ENCODE measurements around the gene HOPX. TPM values are rescaled to one million over a fixed set of nuclear protein-coding genes. Genes with fewer than 3 reads are reported as not detected.
A peak's percentile ranks its signal among the peaks of the same experiment; 100 is the strongest.
"Not testable (repeated sequence)": the region's sequence is repeated elsewhere in the genome, so short reads cannot be mapped to it uniquely, and the experiment has no call there.

The HOPX gene
- total RNA-seq = 1 to 10 TPM; 5.3 to 6.6 (median 5.7) TPM

DNA sequence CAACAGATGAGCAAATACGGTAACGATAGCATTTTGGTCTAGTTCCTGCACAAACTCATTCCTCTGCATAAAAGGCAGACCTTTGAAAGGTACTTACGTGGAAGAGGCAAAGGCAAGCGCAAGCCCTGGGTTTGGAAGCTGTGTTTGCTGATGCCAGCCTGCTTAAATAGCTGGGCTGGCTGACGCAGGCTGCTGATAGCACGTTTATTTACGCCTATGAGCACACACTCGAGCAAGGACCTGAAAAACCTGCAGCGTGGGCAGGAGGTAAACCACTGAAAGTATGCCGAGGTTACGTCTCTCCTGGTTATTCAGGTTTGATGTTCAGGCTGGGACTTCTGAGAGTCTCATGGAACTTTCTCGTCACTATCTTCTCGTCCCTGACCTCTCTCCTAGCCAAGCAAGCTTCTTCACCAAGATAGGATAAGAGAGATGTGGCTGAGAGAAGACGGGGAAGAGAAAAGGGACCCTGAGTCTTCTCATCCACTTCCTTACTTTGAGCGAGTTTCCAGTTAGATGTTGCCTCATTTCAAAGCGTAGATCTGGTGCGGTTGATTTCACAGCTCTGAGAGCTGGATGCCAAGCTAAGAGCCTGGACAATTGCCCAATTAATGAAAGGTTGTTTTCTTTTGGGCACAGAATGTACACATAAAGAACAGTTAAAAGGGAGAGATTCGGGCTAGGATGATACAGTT, at the start of gene HOPX:
HOPX (minus strand) TSS at position 139 of the 695 bp plus-strand sequence. CDS start 23,480 bp downstream, outside the sequence.
- intact Hi-C loops (cut with DNase I; ENCODE audit: low total_unique reads) (no loop called here), in situ Hi-C loops (cut with MboI; ENCODE audit: low sequenced_read_pairs in 4 of 4) (loop anchor here in 1 of 4 donors (25.0 kb wide), 1 partner anchor 106 kb away; no protein-coding TSS in a partner anchor)
- Histone ChIP-seq H3K4me3 (peak within 1 kb of the TSS in 1 of 4 donors; percentile 16), H3K36me3 (no peaks in the 10 kb centered on the region), H3K4me1 (peaks cover 7 to 8% of the 10 kb centered on the region in 2 donors), H3K27ac (no peak within 1 kb of the TSS), H3K9me3 (no peaks in the 10 kb centered on the region), H3K27me3 (peaks cover 0 to 37% (median 10%) of the 10 kb centered on the region in 3 donors)
- TF ChIP-seq POLR2A (IDR thresholded peaks at IDR 0.05) = no peak
- TF ChIP-seq, protein P1, sequence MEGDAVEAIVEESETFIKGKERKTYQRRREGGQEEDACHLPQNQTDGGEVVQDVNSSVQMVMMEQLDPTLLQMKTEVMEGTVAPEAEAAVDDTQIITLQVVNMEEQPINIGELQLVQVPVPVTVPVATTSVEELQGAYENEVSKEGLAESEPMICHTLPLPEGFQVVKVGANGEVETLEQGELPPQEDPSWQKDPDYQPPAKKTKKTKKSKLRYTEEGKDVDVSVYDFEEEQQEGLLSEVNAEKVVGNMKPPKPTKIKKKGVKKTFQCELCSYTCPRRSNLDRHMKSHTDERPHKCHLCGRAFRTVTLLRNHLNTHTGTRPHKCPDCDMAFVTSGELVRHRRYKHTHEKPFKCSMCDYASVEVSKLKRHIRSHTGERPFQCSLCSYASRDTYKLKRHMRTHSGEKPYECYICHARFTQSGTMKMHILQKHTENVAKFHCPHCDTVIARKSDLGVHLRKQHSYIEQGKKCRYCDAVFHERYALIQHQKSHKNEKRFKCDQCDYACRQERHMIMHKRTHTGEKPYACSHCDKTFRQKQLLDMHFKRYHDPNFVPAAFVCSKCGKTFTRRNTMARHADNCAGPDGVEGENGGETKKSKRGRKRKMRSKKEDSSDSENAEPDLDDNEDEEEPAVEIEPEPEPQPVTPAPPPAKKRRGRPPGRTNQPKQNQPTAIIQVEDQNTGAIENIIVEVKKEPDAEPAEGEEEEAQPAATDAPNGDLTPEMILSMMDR (IDR thresholded peaks at IDR 0.05 in 4 of 5, conservative IDR thresholded peaks at IDR 0.05 in 1 of 5) = no peak
- DNase-seq (no peak), ATAC-seq (no peak)

- Histone ChIP-seq H3K4me1 (no peaks in the 10 kb centered on the region), H3K9me3 (no peaks in the 10 kb centered on the region), H3K4me3 (no peak overlapping the region), H3K27ac (no peak overlapping the region), H3K36me3 (no peaks in the 10 kb centered on the region), H3K27me3 (no peaks in the 10 kb centered on the region)
- in situ Hi-C loops (cut with MboI; ENCODE audit: low sequenced_read_pairs in 4 of 4) (no loop called here), intact Hi-C loops (cut with DNase I; ENCODE audit: low total_unique reads) (no loop called here)
- TF ChIP-seq POLR2A (IDR thresholded peaks at IDR 0.05) = no peak
- TF ChIP-seq, protein P1 (IDR thresholded peaks at IDR 0.05 in 4 of 5, conservative IDR thresholded peaks at IDR 0.05 in 1 of 5) = no peak
- no peak for ATAC-seq
- DNase-seq = no peak
Measured at GRCh38 chr4:56730097-56730496, 49.0 kb upstream of the HOPX start.

- H3K27me3 ChIP-seq = no peaks in the 10 kb centered on the region
- TF ChIP-seq POLR2A (IDR thresholded peaks at IDR 0.05) = no peak
- TF ChIP-seq, protein P1 (IDR thresholded peaks at IDR 0.05 in 4 of 5, conservative IDR thresholded peaks at IDR 0.05 in 1 of 5) = no peak
- intact Hi-C loops (cut with DNase I; ENCODE audit: low total_unique reads) (no loop called here), in situ Hi-C loops (cut with MboI; ENCODE audit: low sequenced_read_pairs in 4 of 4) (no loop called here)
- peak; percentile 78 to 94 for ATAC-seq
- no peaks in the 10 kb centered on the region for H3K36me3 ChIP-seq
- no peak overlapping the region for H3K4me3 ChIP-seq
- H3K9me3 ChIP-seq = no peaks in the 10 kb centered on the region
- no peaks in the 10 kb centered on the region for H3K4me1 ChIP-seq
- no peak overlapping the region for H3K27ac ChIP-seq
- peak; percentile 59 to 66 for DNase-seq
Measured at GRCh38 chr4:56728512-56728911, 47.4 kb upstream of the HOPX start.

DNA sequence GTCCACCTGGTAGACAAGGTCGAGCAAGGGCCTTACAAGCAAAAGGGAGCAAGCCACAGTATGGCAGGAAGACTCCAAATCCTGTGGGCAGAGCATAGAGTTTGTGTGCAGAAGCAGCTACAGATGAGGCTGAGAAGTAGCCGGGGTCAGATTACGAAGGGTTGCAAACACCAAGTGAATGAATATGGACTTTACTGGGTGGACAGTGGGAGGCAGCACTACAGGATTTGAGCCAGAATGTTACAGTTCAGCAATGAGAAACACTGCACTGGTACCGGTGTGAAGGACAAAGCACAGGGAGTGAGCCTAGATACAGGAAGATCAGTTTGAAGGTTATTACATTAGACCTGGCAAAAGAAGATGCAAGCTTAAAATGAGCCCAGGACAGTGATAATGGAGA, 46.1 kb upstream of the HOPX start:
- intact Hi-C loops (cut with DNase I; ENCODE audit: low total_unique reads) = no loop called here
- in situ Hi-C loops (cut with MboI; ENCODE audit: low sequenced_read_pairs in 4 of 4) = no loop called here
- Histone ChIP-seq H3K36me3 (no peaks in the 10 kb centered on the region), H3K9me3 (no peaks in the 10 kb centered on the region), H3K27me3 (no peaks in the 10 kb centered on the region), H3K4me1 (no peaks in the 10 kb centered on the region), H3K4me3 (no peak overlapping the region), H3K27ac (no peak overlapping the region)
- ATAC-seq (no peak), DNase-seq (no peak)
- TF ChIP-seq, protein P1 (IDR thresholded peaks at IDR 0.05 in 4 of 5, conservative IDR thresholded peaks at IDR 0.05 in 1 of 5) = no peak
- TF ChIP-seq POLR2A (IDR thresholded peaks at IDR 0.05) = no peak

- DNase-seq; H3K27me3 ChIP-seq; H3K4me3 ChIP-seq; H3K9me3 ChIP-seq; H3K27ac ChIP-seq; intact Hi-C loops (cut with DNase I; ENCODE audit: low total_unique reads); in situ Hi-C loops (cut with MboI; ENCODE audit: low sequenced_read_pairs in 4 of 4); H3K36me3 ChIP-seq; H3K4me1 ChIP-seq; ATAC-seq: not testable (repeated sequence)
Measured at GRCh38 chr4:56726593-56726992, 45.5 kb upstream of the HOPX start.

Data from gastrocnemius medialis (tissue), 4 donors.